B cell (primary cell): Measurements from ENCODE around the gene POTEF.
"Not testable (repeated sequence)": the region's sequence is repeated elsewhere in the genome, so short reads cannot be mapped to it uniquely, and the experiment has no call there.

Experiments used
- EZH2 ChIP-seq: IDR thresholded peaks from 2 replicates; pipeline ENCODE4 v1.6.1; 2012; ENCODE audit warnings: borderline replicate concordance, low read depth, mild to moderate bottlenecking, moderate library complexity, low read length; ENCODE audit not compliant: insufficient read depth, poor library complexity, severe bottlenecking
- TF ChIP-seq, protein P1 (sequence below): fragments of 200-600 bp; IDR thresholded peaks from one replicate; pipeline ENCODE4 v1.8.0; 2022; ENCODE audit warnings: antibody characterized with exemption, mild to moderate bottlenecking

DNA sequence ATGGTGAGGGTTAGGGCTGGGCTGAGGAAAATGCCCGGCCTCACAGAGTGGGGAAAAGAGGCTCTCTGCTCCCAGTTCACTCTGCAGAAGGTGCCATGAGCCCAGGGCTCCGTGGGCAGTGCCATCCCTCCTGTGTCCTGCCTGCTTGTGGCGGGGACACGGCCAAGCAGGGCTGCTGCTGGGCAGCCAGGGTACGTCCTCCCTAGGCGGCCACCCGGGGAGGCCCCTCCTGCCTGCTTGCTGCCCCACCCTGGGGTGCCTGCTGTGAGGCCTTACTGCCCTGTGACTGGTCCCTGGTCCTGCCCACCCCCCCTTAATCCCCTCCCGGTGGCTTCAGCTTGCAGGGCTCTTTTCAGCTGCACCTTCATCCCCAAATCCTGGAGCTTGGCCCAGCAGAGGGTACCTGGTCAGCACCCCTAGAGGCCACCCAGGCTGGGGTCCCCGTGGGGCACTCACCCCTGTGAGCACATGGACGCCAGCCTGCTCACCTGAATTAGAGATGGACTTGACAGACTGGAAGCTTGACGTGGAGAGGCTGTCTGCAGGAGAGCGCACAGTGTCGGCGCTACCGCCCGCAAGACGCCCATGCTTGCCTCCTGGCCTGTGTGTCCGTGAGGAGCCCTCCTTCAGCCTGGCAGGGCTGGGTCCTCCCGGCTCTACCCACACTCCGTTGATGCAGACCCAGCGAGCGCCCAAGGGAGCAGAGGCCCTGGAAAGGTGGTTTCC, 12.8 kb upstream of the POTEF start:
- not testable (repeated sequence) for TF ChIP-seq EZH2
- TF ChIP-seq, protein P1, sequence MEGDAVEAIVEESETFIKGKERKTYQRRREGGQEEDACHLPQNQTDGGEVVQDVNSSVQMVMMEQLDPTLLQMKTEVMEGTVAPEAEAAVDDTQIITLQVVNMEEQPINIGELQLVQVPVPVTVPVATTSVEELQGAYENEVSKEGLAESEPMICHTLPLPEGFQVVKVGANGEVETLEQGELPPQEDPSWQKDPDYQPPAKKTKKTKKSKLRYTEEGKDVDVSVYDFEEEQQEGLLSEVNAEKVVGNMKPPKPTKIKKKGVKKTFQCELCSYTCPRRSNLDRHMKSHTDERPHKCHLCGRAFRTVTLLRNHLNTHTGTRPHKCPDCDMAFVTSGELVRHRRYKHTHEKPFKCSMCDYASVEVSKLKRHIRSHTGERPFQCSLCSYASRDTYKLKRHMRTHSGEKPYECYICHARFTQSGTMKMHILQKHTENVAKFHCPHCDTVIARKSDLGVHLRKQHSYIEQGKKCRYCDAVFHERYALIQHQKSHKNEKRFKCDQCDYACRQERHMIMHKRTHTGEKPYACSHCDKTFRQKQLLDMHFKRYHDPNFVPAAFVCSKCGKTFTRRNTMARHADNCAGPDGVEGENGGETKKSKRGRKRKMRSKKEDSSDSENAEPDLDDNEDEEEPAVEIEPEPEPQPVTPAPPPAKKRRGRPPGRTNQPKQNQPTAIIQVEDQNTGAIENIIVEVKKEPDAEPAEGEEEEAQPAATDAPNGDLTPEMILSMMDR, result not testable (repeated sequence)
